GM20000 (cell line): ENCODE data around the gene MYL9.
"Not testable (repeated sequence)": the region's sequence is repeated elsewhere in the genome, so short reads cannot be mapped to it uniquely, and the experiment has no call there.

Source experiments
- DNase-seq: peaks from one replicate; pipeline ENCODE4 v3.0.0; 2012; ENCODE audit warnings: low spot score
- TF ChIP-seq, protein P1 (sequence below): IDR thresholded peaks from 2 replicates; pipeline ENCODE4 v1.5.1; 2012; ENCODE audit warnings: mild to moderate bottlenecking, control low read depth; ENCODE audit errors: extremely low read depth, missing control alignments

MYL9 gene

DNA sequence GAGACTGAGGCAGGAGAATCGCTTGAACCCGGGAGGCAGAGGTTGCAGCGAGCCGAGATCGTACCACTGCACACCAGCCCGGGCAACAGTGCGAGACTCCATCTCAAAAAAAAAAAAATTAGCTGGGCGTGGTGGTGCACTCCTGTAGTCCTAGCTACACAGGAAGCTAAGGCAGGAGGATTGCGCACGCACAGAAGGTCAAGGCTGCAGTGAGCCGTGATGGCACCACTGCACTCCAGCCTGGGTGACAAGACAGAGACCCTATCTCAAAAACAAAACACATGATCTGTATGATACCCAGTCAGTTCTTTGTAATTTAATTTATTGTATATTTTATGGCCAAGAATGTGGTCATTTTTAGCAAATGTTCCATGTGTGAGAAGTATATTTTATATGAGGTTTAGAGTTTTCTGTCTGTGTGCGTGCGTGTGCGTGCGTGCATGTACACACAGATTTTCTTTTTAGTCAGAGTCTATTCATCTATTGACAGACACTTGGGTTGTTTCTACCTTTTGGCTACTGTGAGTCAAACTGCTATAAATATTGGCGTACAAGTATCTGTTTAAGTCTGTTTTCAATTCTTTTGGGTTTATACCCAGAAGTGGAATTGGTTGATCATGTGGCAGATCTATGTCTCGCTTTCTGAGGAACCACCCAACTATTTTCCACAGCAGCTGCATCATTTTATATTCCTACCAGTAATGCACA, 22.2 kb upstream of the MYL9 start:
- no peak for DNase-seq

DNA sequence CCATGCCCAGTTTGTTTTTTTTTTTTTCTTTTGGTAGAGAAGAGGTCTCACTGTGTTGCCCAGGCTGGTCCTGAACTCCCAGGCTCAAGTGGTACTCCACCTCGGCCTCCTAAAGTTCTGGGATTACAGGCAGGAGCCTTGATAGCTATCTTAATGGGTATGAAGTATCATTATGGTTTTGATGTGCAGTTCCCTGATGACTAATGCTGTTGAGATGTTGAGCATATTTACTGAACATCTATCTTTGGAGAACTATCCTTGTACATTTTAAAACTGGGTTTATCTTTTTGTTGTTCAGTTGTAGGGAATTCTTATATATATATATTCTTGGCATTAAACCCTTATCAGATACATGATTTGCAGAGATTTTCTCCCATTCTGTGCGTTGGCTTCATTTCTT, 21.4 kb upstream of the MYL9 start:
- DNase-seq, result no peak
- TF ChIP-seq, protein P1, sequence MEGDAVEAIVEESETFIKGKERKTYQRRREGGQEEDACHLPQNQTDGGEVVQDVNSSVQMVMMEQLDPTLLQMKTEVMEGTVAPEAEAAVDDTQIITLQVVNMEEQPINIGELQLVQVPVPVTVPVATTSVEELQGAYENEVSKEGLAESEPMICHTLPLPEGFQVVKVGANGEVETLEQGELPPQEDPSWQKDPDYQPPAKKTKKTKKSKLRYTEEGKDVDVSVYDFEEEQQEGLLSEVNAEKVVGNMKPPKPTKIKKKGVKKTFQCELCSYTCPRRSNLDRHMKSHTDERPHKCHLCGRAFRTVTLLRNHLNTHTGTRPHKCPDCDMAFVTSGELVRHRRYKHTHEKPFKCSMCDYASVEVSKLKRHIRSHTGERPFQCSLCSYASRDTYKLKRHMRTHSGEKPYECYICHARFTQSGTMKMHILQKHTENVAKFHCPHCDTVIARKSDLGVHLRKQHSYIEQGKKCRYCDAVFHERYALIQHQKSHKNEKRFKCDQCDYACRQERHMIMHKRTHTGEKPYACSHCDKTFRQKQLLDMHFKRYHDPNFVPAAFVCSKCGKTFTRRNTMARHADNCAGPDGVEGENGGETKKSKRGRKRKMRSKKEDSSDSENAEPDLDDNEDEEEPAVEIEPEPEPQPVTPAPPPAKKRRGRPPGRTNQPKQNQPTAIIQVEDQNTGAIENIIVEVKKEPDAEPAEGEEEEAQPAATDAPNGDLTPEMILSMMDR, result no peak

More for the DNA sequence above, 22.2 kb upstream of the MYL9 start:
- TF ChIP-seq, protein P1, result no peak

DNA sequence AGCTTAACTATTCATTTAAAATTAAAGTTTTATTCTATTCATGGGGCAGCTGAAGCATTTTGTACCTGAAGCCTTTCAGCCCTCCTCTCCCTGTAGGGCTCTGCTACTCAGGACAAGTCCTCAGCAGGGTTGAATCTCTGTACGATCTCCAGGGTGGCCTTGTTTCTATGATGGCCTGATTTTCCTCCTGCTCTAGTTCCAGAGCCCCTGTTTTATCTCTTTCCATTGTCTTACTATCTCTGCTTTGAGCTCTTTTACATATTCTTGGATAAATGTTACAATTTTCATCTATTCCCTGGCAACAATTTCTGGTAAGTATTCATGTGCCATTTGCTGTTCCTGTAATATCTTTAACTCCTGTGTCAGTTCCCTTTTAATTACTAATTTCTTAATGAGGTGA, 19.8 kb upstream of the MYL9 start:
- TF ChIP-seq, protein P1, result no peak
- DNase-seq, result no peak

DNA sequence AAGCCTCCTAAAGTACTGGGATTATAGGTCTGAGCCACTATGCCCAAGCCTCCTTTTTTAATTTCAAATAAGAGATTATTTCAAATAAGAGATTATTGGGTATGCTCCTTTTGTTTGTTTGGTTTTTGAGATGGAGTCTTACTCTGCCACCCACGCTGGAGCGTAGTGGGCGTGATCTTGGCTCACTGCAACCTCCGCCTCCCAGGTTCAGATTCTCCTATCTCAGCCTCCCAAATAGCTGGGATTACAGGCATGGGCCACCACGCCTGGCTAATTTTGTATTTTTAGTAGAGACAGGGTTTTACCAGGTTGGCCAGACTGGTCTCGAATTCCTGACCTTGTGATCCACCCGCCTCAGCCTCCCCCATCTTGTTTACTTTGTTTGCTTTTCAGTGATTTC, 18.9 kb upstream of the MYL9 start:
- DNase-seq, result not testable (repeated sequence)

DNA sequence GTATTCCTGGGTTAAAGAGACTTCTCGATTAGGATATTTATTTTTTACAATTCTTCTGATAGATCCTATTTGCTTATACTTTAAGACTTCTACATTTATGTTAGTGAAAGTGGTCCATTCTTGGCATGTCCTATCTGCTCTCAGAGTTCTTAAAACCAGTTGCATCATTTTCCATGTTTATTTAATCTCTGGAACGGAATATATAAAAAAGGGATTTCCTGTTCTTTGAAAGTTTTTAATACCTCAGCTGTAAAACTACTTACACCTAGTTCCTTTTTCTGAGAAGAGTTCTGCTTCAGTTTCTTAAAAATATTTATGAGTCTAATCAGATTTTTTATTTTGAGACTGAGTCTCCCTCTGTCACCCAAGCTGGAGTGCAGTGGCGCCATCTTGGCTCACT, 18.0 kb upstream of the MYL9 start:
- TF ChIP-seq, protein P1, result no peak
- no peak for DNase-seq

DNA sequence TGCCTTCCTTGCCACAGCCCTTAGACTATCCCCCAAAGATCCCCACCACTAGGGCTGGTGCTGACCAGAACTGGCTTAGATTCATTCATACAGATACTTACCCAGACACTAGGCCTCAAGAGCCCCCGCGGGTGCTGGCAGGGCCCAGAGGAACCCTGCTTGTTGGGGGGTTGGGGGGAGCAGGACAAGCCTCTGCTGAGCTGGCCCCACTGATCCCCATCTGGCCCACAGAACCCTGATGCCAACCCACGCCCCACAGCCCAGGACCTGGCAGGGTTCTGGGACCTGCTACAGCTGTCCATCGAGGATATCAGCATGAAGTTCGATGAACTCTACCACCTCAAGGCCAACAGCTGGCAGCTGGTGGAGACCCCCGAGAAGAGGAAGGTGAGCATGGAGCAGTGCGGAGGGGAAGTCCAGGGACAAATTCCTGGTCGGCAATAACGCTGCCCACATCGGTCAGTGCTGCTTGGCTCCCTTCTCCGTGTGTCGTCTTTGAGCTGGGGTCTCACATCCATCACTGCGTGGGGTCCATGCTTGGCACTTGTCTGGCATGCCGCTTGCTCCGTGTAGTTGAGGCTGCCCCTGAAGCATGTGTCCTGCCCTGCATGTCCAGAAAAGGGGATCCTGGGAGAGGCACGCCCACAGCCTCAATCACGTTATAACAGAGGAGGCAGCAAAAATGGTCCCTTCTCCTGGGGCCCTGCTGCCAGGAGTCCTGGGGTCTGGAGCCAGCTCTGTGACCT, 15.5 kb upstream of the MYL9 start:
- DNase-seq, result no peak
- TF ChIP-seq, protein P1, result no peak

DNA sequence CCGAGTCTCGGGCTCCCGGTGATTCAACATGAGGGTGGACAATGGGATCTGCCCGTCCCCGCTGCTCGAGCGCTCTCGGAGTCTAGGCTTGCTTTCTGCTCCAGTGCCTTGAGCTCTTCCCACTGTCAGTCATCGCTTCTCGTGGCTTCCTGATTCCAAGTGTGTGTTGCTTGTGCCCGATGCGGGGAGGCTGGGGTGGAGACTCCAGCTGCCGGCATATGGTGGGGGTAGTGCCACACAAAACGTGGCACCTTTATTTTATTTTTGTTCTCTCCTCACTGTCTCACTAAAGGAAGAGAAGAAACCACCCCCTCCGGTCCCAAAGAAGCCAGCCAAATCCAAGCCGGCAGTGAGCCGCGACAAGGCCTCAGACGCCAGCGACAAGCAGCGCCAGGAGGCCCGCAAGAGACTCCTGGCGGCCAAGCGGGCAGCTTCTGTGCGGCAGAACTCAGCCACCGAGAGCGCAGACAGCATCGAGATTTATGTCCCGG, 14.8 kb upstream of the MYL9 start:
- DNase-seq, result no peak
- TF ChIP-seq, protein P1, result no peak
